DND-41 (cell line): ENCODE results near the gene MEA1.
"Not testable (repeated sequence)": the region's sequence is repeated elsewhere in the genome, so short reads cannot be mapped to it uniquely, and the experiment has no call there.

Experiments
- ATAC-seq: fragments of 200-7000 bp; cut with Tn5 transposase; 3 replicates; pipeline ENCODE4 v1.9.1; 2021; ENCODE audit warnings: low read depth; ENCODE audit not compliant: insufficient read depth
- DNase-seq: peaks from one replicate; pipeline ENCODE4 v3.0.0-alpha.2; 2020
- H2AFZ ChIP-seq: 2 replicates; pipeline ENCODE4 v1.6.0; 2012; ENCODE audit warnings: low read depth, low read length
- H3K27ac ChIP-seq: 2 replicates; pipeline ENCODE4 v1.5.1; 2012; ENCODE audit warnings: low read length, inconsistent platforms
- H3K27me3 ChIP-seq: fragments of 200-600 bp; sonication (generic); 2 replicates; pipeline ENCODE4 v1.6.0; 2012; ENCODE audit warnings: low read length, mild to moderate bottlenecking, inconsistent platforms; ENCODE audit not compliant: insufficient read depth, poor library complexity
- H3K36me3 ChIP-seq: 2 replicates; pipeline ENCODE4 v1.5.1; 2012; ENCODE audit warnings: low read length, inconsistent platforms; ENCODE audit not compliant: insufficient read depth
- H3K4me1 ChIP-seq: 2 replicates; pipeline ENCODE4 v1.5.1; 2012; ENCODE audit warnings: mild to moderate bottlenecking, low read length; ENCODE audit not compliant: insufficient read depth
- H3K4me2 ChIP-seq: 2 replicates; pipeline ENCODE4 v1.6.0; 2012; ENCODE audit warnings: mild to moderate bottlenecking, moderate library complexity, low read length, inconsistent platforms; ENCODE audit not compliant: insufficient read depth
- H3K4me3 ChIP-seq, 2 experiments: fragments of 200-600 bp in 1 of 2; shearing (Covaris generic) in 1 of 2; 2 replicates each; pipeline ENCODE4 v1.5.1; 2012 to 2016; ENCODE audit warnings: inconsistent platforms in 2 of 2, low read length in 2 of 2, mild to moderate bottlenecking in 2 of 2, low read depth in 1 of 2, moderate library complexity in 1 of 2
- H3K79me2 ChIP-seq: 2 replicates; pipeline ENCODE4 v1.6.0; 2012; ENCODE audit warnings: low read length, inconsistent platforms; ENCODE audit not compliant: insufficient read depth
- H3K9ac ChIP-seq: 2 replicates; pipeline ENCODE4 v1.6.0; 2012; ENCODE audit warnings: low read depth, mild to moderate bottlenecking, inconsistent platforms, low read length, moderate library complexity
- H3K9me3 ChIP-seq: 2 replicates; pipeline ENCODE4 v1.5.1; 2012; ENCODE audit warnings: low read length, moderate library complexity, mild to moderate bottlenecking, inconsistent platforms; ENCODE audit not compliant: insufficient read depth, severe bottlenecking
- H4K20me1 ChIP-seq: 2 replicates; pipeline ENCODE4 v1.6.0; 2012; ENCODE audit warnings: low read length; ENCODE audit not compliant: insufficient read depth
- CTCF ChIP-seq: IDR thresholded peaks from 2 replicates; pipeline ENCODE4 v1.5.1; 2012; ENCODE audit warnings: borderline replicate concordance, low read length, moderate library complexity, mild to moderate bottlenecking; ENCODE audit not compliant: poor library complexity, severe bottlenecking; ENCODE audit errors: extremely low read depth
- EZH2 ChIP-seq: IDR thresholded peaks from 3 replicates; pipeline ENCODE4 v1.6.1; 2012; ENCODE audit warnings: borderline replicate concordance, low read depth, mild to moderate bottlenecking, moderate library complexity, low read length, inconsistent platforms; ENCODE audit not compliant: severe bottlenecking

The MEA1 gene

GRCh38 chr6:43043310-43043709, 29.6 kb upstream of the MEA1 start:
- Histone ChIP-seq H3K9ac (no peak overlapping the region), H3K4me1 (no peaks in the 10 kb centered on the region), H2AFZ (no peak overlapping the region), H3K9me3 (no peaks in the 10 kb centered on the region), H3K4me3 (no peak overlapping the region), H3K27me3 (no peaks in the 10 kb centered on the region), H3K36me3 (peaks cover 63% of the 10 kb centered on the region), H3K27ac (no peak overlapping the region), H3K79me2 (no peaks in the 10 kb centered on the region), H3K4me2 (no peak overlapping the region), H4K20me1 (no peaks in the 10 kb centered on the region)
- no peak for ATAC-seq
- TF ChIP-seq EZH2 (no peak), CTCF (no peak)
- no peak for DNase-seq

GRCh38 chr6:43041475-43041874, 27.7 kb upstream of the MEA1 start:
- H3K27me3 ChIP-seq, H4K20me1 ChIP-seq, ATAC-seq, H3K4me1 ChIP-seq, H3K27ac ChIP-seq, H3K9ac ChIP-seq, H3K4me3 ChIP-seq, H3K4me2 ChIP-seq, H3K79me2 ChIP-seq, DNase-seq, H3K9me3 ChIP-seq, H2AFZ ChIP-seq: not testable (repeated sequence)
- peaks cover 72% of the 10 kb centered on the region for H3K36me3 ChIP-seq

- Histone ChIP-seq H4K20me1 (no peaks in the 10 kb centered on the region; the same call in 1 of the 2 replicates), H3K9ac (no peak overlapping the region), H3K4me1 (no peaks in the 10 kb centered on the region), H3K36me3 (peaks cover 68% of the 10 kb centered on the region), H2AFZ (no peak overlapping the region), H3K79me2 (no peaks in the 10 kb centered on the region), H3K27me3 (no peaks in the 10 kb centered on the region), H3K4me3 (no peak overlapping the region), H3K9me3 (no peaks in the 10 kb centered on the region), H3K4me2 (no peak overlapping the region), H3K27ac (no peak overlapping the region)
- TF ChIP-seq EZH2 (no peak), CTCF (no peak)
- DNase-seq, result no peak
- ATAC-seq, result no peak
These were observed 27.0 kb upstream of the MEA1 start for GRCh38 chr6:43040542-43041257.

- H3K4me1 ChIP-seq, result no peaks in the 10 kb centered on the region
- H4K20me1 ChIP-seq, result no peaks in the 10 kb centered on the region; the same call in 1 of the 2 replicates
- no peak for TF ChIP-seq CTCF
- DNase-seq, result no peak
- H2AFZ ChIP-seq, result no peak overlapping the region
- no peaks in the 10 kb centered on the region for H3K79me2 ChIP-seq
- H3K9ac ChIP-seq, result no peak overlapping the region
- H3K4me2 ChIP-seq, result no peak overlapping the region
- ATAC-seq, result no peak
- H3K9me3 ChIP-seq, result no peaks in the 10 kb centered on the region
- H3K27me3 ChIP-seq, result no peaks in the 10 kb centered on the region
- no peak overlapping the region for H3K27ac ChIP-seq
- H3K36me3 ChIP-seq, result peaks cover 68% of the 10 kb centered on the region
- H3K4me3 ChIP-seq, result no peak overlapping the region
These were observed 25.0 kb upstream of the MEA1 start for GRCh38 chr6:43038727-43039126.
